Left ventricle myocardium inferior (tissue), 1 donor: ENCODE results near the gene CYP26C1. TPM values are rescaled to one million over a fixed set of nuclear protein-coding genes. Genes with fewer than 3 reads are reported as not detected.
A peak's percentile ranks its signal among the peaks of the same experiment; 100 is the strongest.

ENCODE experiments used
- DNase-seq: peaks from one replicate; pipeline ENCODE4 v3.0.0-alpha.2; 2020
- H3K27ac ChIP-seq: fragments of 200-600 bp; replicated peaks from 2 replicates; pipeline ENCODE4 v1.8.0; 2021
- H3K27me3 ChIP-seq: fragments of 200-600 bp; 2 replicates; pipeline ENCODE4 v1.8.0; 2021; ENCODE audit warnings: low read depth
- H3K36me3 ChIP-seq: fragments of 200-600 bp; 2 replicates; pipeline ENCODE4 v1.8.0; 2021
- H3K4me1 ChIP-seq: fragments of 200-600 bp; 2 replicates; pipeline ENCODE4 v1.8.0; 2021
- H3K4me3 ChIP-seq: fragments of 200-600 bp; 2 replicates; pipeline ENCODE4 v1.8.0; 2021; ENCODE audit warnings: mild to moderate bottlenecking, moderate library complexity
- H3K9me3 ChIP-seq: fragments of 200-600 bp; replicated peaks from 2 replicates; pipeline ENCODE4 v1.8.0; 2021
- intact Hi-C: fragments of 100-400 bp; cut with micrococcal nuclease; formaldehyde crosslinking; loops from one replicate; pipeline ENCODE4 v1.11.0; 2022
- total RNA-seq: library from RNA; stranded (reverse); fragmentation: NEBNext Ultra II Directional; extraction: Animal tissue kit (Norgen Biotek cat#: 25700); gene quantifications from one replicate; pipeline ENCODE4 v1.2.1, GENCODE V29; 2021
- TF ChIP-seq, protein P1 (sequence below): fragments of 200-600 bp; IDR thresholded peaks from 2 replicates; pipeline ENCODE4 v1.8.0; 2021; ENCODE audit warnings: antibody characterized with exemption, mild to moderate bottlenecking, borderline replicate concordance
- donor health status: DM: no; HTN: yes; CAD: no; lungs with severe emphysema.

The CYP26C1 gene
- total RNA-seq, 1 donor from 2014 or later = not detected

DNA sequence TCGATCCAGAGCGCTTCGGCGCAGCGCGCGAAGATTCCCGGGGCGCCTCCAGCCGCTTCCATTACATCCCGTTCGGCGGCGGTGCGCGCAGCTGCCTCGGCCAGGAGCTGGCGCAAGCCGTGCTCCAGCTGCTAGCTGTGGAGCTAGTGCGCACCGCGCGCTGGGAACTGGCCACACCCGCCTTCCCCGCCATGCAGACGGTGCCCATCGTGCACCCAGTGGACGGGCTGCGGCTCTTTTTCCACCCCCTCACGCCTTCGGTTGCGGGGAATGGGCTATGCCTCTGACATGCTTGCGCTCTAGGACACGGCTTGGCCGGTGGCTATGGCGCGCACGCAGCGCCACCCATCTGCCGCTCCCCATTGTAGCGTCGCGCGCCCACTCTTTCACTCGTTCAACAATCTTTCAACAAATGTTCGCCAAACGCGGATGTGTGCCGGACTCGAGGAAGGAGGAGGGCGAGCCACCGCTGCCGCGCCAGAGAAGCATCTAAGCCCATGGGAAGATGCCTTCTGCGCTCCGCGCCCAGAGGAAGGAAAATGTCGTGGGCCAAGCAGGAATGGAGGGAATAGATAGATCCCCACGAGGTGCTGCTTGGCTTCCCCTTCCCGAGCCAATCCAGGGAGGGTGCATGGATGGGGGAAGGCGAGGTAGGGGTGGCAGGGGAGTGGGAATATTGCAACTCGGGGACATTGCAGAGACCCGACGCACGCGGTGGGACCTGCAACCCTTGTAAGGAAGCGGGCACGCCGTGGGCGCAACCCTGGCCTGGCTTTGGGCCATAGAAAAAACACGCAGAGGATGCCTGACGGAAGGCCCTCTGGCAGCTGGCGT lies 8.0 kb downstream of the CYP26C1 start:
- Histone ChIP-seq H3K4me3 (peak overlapping the region; percentile 40), H3K36me3 (no peaks in the 10 kb centered on the region), H3K27ac (no peak overlapping the region), H3K4me1 (peaks cover 42% of the 10 kb centered on the region), H3K27me3 (peaks cover 98% of the 10 kb centered on the region), H3K9me3 (no peaks in the 10 kb centered on the region)
- intact Hi-C loops = no loop called here
- TF ChIP-seq, protein P1, sequence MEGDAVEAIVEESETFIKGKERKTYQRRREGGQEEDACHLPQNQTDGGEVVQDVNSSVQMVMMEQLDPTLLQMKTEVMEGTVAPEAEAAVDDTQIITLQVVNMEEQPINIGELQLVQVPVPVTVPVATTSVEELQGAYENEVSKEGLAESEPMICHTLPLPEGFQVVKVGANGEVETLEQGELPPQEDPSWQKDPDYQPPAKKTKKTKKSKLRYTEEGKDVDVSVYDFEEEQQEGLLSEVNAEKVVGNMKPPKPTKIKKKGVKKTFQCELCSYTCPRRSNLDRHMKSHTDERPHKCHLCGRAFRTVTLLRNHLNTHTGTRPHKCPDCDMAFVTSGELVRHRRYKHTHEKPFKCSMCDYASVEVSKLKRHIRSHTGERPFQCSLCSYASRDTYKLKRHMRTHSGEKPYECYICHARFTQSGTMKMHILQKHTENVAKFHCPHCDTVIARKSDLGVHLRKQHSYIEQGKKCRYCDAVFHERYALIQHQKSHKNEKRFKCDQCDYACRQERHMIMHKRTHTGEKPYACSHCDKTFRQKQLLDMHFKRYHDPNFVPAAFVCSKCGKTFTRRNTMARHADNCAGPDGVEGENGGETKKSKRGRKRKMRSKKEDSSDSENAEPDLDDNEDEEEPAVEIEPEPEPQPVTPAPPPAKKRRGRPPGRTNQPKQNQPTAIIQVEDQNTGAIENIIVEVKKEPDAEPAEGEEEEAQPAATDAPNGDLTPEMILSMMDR = no peak
- no peak for DNase-seq

DNA sequence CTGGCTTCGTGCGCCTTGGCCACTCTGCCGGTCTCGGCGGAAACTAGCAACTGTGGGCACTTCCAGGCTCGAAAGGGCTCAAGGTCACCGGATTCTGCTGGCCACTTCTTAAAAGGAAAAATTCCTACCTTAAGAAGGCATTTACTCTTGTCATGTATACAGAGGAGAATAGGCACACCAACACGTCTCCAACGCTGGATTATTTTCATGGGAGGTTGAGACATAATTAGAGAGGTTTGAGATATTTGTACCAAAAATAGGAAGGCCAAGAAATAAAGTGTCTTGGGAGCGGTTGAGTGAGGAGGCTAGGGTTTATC lies 8.6 kb downstream of the CYP26C1 start:
- TF ChIP-seq, protein P1 = no peak
- H3K4me3 ChIP-seq = no peak overlapping the region
- no peaks in the 10 kb centered on the region for H3K9me3 ChIP-seq
- no peaks in the 10 kb centered on the region for H3K36me3 ChIP-seq
- H3K27me3 ChIP-seq = peaks cover 98% of the 10 kb centered on the region
- H3K27ac ChIP-seq = no peak overlapping the region
- DNase-seq = no peak
- intact Hi-C loops = no loop called here
- H3K4me1 ChIP-seq = peaks cover 48% of the 10 kb centered on the region

DNA sequence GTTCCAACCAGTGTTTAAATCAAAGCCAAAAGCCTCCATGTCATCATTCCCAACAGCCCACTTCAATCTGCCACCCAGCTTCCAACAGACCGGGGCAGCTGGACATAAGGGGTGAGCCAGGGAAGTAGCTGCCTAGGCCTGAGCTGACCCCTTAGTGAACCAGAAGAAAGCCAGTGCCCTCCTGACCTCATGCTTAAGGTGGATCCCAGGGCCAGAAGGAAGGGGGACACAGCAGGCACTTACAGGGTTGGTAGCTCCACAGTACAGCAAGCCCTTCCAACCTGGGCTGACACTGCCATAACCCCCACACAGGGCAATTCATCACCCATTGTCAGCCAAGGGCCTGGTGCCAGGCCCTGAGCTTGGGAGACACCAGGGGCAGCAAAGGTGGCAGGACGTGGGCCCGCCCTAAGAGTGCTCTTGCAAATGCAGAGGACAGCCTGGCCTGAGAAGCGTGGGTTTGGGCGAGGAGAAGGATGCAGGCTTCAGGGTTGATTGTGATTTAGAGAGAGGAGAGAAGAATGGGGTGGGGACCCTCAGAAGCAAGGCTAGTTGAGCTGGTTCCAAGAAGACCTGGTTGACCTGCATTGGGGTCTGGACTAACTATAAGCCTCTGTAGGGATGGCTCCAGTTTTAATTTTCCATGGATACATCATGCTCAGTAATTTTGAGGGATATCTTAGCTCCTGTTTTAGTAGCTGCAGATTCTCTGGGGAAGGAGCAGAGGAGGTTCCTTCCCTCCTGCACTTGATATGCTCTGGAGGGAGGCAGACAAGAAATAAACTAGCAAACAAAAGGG lies 10.0 kb downstream of the CYP26C1 start:
- H3K4me1 ChIP-seq = peaks cover 59% of the 10 kb centered on the region
- no peaks in the 10 kb centered on the region for H3K9me3 ChIP-seq
- TF ChIP-seq, protein P1 = no peak
- H3K27ac ChIP-seq = no peak overlapping the region
- DNase-seq = no peak
- peaks cover 98% of the 10 kb centered on the region for H3K27me3 ChIP-seq
- intact Hi-C loops = no loop called here
- no peak overlapping the region for H3K4me3 ChIP-seq
- no peaks in the 10 kb centered on the region for H3K36me3 ChIP-seq

DNA sequence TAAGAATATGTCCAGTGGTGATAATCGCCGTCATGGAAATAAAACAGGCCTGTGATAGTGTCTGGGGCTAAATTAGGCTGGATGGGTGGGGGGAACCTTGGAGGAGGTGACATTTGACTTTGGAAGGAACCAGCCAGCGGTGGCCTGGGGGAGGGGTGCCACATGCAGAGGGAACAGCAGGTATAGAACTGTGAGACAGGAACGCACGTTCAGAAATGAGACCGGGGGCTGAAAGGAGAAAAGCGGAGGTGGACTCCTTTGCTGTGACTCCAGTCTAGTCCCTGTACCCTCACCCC lies 10.5 kb downstream of the CYP26C1 start:
- no peak overlapping the region for H3K4me3 ChIP-seq
- no peaks in the 10 kb centered on the region for H3K36me3 ChIP-seq
- H3K27ac ChIP-seq = no peak overlapping the region
- TF ChIP-seq, protein P1 = no peak
- intact Hi-C loops = no loop called here
- peaks cover 98% of the 10 kb centered on the region for H3K27me3 ChIP-seq
- H3K9me3 ChIP-seq = no peaks in the 10 kb centered on the region
- no peak for DNase-seq
- peaks cover 54% of the 10 kb centered on the region for H3K4me1 ChIP-seq

DNA sequence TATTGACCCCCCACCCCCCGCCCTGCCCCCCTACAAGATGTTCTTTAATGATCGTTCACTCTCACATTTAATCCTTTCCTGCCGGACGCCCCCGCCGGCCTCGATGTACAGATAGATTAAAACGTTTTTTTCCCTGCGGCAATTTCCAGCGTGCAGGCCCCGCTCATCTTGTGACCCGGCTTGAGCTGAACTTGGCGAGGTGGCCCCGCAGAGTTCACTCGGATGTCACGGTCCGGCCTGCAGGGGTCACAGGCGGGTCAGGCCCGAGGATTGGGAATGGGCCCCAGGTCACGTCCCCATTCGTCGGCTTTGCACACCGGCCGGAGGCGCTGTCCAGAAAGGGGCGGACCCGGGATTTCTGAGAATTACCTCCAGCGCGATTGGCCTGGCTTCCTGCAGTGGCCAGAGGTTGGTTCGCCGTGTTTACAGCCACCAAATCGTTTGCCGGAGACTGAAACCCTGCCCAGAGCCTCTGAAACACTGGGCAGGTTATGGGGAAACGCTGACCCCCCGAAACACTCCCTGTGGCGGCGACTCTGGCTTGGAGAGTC lies 11.2 kb downstream of the CYP26C1 start:
- Histone ChIP-seq H3K4me3 (peak overlapping the region; percentile 62), H3K27ac (no peak overlapping the region), H3K27me3 (peaks cover 98% of the 10 kb centered on the region), H3K4me1 (peaks cover 52% of the 10 kb centered on the region), H3K9me3 (no peaks in the 10 kb centered on the region), H3K36me3 (no peaks in the 10 kb centered on the region)
- TF ChIP-seq, protein P1 = no peak
- intact Hi-C loops = no loop called here
- no peak for DNase-seq
